HG02678 (cell line): ENCODE measurements around the gene SPRYD3.

Source experiments
- ATAC-seq: cut with Tn5 transposase; IDR thresholded peaks from one replicate; pipeline ENCODE4 v1.9.1; 2021; ENCODE audit warnings: mild to moderate bottlenecking, moderate library complexity; ENCODE audit not compliant: unreplicated experiment

SPRYD3 gene

DNA sequence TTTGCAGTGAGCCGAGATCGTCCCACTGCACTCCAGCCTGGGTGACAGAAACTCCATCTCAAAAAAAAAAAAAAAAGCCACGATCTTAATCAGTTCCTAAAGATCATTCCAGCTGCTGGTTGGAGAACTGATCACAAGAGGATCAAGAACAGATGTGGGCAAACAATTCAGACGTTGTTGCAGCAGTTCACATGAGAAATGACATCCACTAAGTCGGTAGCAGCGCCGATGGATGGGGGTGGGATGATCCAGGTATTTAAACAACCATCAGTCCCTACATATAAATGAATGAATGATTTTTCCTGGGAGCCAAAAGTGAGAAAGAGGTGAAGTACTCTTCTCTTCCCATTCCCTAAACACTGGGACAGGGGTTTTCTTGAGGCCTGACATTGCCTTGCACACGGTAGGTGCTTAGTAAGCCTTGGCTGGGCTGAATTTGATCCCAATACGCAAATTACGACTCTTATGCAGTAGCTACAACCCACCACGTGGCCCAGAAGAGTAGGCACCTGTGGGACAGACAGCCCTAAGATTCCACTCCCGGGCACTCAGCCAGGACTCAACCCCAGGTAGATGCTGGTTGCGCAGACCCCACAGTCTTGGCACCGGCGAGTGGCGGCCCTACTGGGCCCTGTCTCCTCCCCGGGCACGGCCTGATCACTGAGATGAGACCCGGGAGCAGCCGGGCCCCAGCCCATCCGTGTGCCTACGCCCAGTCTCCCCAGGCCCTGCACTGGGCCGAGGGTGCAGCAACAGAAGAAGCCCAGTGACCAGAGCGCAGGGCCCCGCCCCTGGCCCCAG, 565 bp downstream of the SPRYD3 start:
- ATAC-seq: peak; percentile 10

DNA sequence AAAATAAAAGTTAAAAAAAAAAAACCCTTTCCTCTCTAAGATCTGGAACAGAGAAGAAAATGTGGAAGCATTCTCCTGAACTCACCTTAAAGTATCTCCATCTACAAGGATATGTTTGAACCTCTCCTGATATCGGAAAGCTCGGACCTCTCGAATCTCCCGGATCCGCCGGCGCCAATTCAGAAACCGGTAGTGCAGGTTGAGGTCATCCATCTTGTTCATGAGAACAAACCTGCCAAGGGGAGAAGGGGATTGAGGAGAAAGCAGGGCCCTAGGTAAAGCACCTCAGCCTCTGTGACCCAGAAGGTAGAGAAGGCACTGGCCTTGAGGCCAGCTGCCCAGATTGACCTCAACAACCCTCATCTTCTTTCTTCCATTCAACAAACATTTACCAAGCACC, 2.2 kb downstream of the SPRYD3 start:
- no peak for ATAC-seq

DNA sequence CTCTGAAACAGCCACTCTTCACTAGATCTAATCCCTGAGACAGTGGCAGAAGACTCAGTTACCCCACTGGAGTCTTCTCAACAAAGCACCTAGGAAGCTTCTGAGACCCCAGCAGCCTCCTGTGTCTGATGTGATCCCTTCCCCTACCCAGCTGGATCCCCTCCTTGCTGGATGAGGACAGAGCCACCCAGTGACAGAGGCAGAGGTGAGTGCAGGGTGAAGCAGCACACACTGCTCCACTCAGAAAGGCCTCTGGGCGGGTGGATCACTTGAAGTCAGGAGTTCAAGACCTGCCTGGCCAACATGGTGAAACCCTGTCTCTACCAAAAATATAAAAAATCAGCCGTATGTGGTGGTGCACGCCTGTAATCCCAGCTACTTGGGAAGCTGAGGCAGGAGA, 2.7 kb downstream of the SPRYD3 start:
- ATAC-seq: no peak

DNA sequence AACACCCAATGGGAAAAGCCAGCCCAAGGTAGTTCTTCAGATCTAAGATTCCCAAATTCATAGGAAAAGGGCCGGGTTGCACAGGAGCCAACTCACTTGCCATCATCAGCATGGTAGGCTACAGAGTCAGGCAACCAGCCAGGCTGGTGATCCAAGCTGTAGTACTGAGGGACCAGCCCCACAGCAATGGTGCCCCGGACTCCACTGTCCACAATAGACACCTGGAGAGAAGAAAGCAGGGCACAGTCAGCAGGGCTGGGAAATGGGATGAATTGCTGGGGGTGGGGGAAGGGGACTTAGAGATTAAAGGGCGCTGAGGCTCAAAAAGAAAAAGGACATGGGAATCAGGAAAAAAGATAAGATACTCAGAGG, 4.2 kb downstream of the SPRYD3 start:
- no peak for ATAC-seq

DNA sequence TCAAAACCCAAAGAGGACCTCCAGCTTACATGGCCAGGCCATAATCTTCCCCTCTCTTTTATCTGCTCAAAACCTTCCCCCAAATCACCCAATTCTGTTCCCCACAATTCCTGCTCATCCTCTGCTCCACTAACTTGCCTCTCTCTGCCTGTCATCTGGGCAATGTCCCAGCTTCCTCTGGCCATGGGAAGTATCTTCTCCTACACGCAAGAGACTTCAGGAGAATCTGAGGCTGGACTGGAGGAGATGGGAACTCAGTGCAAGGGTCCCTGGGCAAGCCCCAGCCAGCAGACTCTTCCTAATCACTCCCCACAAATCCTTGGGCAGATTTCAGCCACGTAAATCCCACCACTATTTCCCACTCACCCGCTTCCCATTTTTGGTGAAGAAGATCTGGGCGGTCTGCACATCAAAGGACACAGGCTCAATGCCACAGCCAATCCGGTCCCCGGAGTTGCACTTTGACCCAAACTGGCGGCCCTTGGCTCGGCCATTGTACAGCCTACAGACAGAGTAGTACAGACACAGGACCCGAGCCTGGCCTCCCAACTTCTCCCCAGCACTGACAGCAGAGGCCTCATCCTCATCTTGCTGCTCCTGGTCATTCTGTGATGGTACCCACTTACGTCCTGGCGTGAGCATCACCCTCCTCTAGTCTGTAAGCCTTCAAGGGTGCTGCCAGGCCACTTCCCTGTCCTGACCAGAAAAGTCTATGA, 4.7 kb downstream of the SPRYD3 start:
- no peak for ATAC-seq

DNA sequence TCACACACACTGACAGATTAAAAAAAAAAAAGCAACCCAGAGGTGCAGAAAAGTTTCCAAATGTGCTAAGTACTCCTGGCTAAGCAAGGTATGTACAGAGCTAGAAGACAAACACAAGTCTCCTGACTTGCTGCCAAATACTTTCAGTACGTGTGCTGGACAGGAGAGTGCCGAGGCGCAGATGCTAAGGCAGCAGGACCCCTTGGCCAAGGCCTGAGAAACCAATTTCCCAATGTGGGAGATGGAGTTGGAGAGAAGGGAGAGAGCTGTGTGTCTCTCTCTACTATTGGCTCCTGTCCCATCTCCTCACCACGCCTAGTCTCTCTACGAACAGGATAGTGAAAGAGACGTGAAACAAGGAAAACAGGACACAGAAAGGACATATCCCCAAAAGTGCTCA, 5.3 kb downstream of the SPRYD3 start:
- no peak for ATAC-seq

DNA sequence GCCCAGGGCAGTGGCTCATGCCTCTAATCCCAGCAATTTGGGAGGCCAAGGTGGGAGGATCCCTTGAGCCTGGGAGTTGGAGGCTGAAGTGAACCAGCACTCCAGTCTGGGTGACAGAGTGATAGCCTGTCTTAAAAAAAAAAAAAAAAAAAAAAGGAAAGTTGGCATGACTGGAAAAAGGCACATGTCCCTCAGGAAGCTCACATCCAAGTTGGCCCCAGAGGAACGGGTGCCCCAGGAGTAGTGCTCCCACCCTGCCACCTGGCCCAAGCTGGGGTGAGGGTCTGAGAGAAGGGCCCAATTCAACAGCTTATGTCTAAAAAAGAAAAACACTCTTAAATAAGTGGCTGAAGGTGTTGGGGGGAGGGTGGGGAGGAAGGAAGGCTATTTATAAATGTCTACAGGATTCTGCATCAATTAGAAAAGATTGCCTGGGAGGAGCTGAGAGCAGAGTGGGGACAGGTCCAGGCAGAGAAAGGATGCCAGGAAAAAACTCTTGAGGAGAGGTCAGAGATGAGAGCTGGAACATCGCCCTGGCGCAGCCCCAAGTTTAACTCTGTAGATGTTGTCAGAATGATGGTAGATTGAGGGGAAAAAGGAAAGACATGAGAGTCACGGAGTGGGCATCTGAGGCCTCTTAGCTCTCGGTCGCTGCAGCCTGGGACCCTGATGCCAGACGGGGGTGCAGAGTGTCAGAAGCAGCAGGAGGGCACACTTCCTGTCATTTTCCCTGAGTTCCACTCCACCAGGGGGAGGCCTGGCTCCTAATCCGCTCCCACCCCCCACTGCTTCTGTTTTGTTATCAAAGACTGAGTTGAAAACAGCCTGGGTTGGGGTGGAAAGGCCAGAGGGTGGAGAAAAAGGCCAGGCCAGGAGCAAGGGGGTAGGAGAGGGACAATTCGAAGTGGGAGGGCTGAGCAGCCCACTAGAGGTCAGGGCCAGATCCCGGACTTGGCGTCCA, 7.3 kb downstream of the SPRYD3 start:
- ATAC-seq: no peak

DNA sequence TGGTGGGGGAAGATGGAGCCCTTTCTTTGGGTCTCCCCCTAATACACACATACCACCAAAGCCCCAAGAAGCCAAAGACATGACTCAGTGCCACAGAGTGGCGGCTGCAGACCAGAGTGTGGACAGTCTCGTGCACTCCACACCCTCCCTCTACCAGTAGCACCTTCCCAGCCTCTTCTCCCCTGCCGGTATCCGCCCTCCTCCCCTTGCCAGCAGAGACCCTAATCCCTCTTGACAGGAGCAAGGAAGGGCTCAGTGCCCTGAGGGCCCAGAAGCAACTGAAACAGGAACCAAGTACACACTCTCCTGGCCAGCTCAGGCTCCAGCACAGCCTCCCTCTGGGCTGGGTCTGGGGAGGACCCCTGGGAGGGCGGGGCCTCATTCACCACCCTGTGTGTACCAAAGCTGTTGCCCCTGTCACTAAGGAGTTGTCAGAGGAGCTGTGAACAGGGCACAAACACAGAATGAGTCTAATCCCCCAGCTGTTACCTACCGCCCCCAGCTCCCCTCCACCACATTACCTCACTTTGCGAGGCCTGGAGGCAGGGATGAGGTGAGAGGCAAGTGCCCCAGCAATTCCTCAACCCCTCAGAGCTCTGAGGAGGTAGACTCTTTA, 8.2 kb downstream of the SPRYD3 start:
- ATAC-seq: no peak

DNA sequence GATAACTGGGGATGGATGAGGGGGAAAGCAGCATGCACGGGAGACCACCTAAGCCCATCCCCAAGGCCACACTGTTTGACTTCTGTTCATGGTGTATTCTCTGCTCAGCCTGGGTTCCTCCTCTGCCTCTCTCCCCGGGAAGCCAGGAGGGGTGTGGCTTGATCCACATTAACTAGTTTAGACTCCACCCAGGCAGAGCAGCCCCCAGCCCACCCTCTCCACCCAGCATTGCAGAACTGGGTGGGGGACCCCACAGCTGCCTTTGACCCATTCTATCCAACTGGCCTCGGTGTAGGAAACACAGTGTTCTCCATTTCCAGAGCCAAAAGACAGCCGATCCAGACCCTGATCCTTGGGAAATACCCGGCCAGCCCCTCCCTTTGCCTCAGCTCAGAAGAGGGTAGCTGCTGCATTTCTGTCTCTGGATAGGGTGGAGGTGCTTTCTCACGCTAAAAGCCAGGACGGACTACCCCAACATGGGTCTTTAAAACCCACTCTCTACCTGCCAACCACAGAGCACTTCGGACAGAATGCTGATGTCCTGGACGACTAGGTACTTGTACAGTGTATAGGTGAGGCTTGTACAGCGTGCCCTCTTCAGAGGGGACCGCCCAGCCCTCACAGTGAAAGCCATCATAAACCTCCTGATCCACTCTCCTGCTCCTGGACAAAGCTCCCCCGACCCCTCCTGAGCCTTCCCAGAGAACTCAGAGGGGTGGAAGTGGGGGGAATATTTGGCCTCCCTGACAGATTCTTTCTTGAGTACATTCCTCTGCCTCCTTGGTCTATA, 9.4 kb downstream of the SPRYD3 start:
- ATAC-seq: no peak

DNA sequence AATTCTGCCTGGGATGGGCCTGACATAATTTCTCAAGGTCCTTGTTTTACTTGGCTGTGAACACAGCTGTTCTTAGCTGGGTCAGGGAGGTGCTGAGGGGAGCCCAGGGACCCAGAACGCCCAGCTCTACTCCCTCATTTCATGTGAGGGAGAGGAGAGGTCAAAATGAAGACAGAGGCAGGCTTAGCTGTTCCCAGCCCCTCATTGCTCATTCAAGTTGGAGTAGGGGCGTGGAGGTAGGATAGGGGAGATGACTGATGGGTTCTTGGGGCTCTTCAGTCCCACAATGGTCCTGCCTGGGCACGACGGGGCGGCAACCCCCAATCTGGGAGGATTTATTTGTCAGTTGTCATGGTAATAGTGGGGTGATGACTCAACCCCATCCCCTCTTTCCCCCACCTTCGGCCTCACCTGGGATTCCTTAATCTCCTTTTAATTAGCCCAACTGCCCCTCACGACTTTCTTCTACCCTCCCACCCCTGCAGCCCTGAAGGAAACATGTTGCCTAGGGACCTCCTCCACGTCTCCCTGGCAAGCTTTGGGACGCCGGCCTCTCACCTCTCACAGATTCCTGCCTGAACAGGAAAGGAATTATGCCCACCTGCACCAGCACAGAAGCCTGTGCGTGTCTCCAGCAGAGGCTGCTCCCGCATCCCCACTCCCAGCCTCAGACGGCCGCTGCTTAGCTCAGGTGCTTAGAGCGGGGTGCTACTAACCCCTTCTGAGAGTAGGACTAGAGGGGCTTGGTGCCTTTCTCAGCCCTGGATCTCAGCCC, 10.2 kb downstream of the SPRYD3 start:
- ATAC-seq: no peak

DNA sequence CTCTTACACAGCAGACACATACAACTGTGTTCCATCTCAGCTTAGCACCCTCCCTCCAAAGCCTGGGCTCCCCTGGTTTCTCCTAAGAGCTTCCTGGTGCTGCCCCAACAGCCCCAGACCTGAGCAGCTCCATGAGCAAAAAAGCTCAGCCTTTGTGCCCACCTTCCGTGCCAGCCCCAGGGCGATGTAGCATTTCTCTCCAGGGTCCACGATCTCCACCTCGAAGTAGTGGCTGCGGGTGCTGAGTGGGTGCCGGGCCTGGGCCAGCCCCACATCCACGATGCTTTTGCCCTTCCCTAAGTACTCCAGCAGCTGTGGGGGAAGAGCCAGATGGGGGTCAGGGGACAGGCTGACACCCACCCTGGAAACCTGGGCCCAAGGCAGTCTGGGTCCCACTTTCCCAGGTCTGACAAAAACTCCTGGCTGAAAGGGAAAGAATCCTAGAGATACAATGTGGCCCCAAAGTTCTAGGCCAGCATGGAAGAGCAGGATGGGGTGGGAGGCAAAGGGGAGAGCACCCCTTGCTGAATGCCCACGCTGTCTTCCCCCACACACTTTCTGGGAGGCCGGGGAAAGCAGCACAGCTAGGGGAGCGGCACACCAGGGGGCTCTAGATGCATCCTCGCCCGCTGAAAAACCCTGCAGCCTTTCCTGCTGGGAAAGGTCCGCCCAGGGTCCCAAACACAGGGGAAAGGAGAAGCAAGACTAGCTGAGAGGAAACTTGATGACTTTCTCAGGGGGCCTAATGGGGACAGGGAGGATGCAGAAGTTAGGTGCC, 11.0 kb downstream of the SPRYD3 start:
- no peak for ATAC-seq

DNA sequence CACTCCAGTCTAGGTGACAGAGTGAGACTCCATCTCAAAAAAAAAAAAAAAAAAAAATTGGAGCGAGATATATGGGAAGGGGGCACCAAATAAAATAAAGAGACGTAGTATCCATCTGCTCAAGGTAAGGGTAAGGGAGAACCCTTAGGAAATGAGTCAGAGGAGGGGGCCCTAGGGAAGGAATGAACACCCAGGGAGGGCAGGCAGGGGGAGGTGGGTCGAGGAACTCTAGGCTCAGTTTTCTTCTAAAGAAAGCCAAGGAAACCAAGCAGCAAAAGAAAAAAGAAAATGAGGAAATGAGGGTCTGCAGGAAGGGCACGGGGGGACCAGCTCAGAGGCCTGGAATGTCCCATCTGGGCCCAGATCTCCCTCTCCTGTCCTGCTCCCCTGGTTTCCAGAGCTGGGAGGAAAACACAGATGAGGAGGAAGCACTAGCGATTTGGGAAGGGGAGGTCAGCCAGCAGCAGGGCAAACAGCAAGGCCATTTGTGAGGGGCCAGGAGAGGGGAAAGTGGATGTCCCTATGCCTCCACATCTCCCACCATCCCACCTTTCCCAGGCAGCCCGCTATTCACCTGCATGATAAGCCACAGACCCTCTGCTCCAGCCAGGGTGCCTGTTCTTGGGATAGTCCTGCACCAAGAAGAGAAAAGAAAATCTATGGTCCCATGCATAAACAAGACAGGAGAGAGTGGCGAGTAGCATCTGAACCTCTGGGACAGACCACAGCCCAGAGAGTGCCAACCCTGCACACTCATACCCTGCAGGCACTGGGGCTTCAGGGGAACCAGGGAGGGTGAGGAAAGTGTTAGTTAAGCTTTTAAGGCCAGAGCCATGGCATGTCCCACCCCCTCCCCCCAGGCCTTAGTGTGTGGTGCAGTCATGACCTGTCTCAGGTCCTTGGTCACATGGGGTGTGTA, 11.9 kb downstream of the SPRYD3 start:
- no peak for ATAC-seq

DNA sequence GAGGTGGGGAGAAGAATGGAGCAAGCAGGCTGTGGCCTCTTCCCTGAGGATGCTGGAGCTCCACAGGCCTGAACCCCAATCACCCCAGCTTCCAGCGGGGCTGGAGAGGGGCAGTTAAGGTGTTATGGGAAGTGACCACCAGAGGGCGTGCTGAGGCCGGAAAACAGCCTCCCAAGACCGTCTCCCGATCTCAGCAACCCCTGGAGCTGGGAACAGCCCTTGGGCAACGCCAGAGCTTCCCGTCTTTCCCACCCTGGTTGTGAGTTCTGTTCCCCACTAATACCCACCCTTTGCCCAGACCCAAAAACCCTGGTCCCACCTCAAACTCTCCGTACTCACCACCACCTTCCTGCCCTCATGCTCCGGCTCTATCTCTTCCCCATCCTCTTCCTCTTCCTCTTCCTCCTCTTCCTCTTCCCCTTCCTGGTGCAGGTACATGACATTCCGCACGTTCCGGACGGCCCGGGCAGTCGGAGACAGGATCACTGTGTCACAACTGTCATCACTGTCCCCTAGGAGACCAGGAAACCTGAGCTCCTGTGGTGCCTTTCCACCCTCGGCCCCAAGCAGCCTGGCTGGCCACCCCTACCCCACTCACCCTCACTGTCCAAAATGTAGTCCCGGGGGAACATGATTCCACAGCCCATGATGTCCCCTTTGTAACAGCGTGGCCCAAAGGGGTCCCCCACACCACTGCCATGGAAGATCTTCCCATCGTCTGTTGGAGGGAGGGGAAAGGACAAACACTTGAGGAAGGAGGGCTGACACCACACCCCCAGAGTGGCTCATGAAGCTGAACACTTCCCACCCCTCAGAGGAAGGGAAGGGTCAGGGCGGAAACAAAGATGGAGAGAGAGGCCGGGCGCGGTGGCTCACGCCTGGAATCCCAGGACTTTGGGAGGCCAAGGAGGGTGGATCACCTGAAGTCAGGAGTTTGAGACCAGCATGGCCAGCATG, 12.9 kb downstream of the SPRYD3 start:
- ATAC-seq: no peak

DNA sequence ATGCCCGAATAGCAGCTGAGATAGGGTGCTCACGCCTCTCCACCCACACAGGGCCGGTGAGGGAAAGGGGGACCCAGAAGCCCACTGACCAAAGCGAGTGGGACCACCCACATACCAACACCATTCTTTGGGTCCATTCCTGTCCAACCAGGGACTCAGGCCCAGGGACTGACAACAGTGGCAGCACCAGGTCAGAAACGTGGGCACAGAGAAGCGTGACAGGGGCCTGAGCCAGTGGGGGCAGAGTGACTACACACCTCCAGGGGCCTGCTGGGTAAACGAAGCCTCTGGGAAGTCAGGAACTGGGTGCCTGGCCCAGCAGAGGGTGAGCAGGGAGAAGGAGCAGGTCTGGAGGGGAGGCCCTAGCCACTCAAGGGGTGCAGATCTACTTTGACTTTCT, 13.7 kb downstream of the SPRYD3 start:
- ATAC-seq: no peak

DNA sequence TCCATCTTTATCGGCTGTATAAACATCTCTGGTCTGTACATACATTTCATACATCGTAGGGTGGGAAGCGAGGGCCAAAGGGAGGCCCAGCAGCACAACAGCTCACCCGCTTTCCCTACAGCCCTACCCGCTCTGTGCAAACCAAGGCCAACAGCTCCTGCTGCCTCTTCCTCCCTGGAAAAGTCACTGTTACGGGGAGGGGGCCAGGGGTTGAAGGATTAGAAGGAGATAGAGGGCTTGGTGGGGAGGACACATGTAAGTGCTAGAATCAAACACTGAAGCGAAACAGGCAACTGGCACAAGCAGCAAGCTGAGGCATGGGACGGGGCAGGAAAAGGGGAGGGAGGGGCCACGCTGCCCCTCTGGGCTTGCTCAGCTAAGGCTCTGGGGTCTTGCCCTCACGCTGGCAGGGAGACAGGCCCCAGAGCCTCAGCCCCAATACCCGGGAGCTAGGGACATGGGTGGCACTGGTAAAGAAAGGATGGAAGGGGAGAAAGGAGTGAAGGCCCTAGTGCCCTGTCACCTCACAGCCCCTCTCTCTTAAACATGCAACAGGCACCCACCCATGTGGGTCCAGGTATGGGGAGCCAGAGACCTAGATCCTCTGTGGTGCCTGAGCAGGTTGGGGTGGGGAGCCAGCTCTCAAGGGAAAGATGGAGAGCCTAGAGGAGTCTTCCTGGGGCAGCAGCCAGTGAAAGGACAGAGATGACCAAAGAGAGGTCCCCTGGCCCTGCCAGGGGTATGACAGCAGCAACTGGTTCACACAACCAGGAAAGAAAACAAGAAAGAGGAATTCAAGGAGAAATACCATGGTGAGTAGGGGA, 14.4 kb downstream of the SPRYD3 start:
- ATAC-seq: no peak
